Left hindlimb (tissue), 1 donor: ENCODE measurements around the gene GRK3.
"Not testable (repeated sequence)": the region's sequence is repeated elsewhere in the genome, so short reads cannot be mapped to it uniquely, and the experiment has no call there.

Source experiments
- DNase-seq: peaks from one replicate; pipeline ENCODE4 v3.0.0-alpha.2; 2018

Gene GRK3

DNA sequence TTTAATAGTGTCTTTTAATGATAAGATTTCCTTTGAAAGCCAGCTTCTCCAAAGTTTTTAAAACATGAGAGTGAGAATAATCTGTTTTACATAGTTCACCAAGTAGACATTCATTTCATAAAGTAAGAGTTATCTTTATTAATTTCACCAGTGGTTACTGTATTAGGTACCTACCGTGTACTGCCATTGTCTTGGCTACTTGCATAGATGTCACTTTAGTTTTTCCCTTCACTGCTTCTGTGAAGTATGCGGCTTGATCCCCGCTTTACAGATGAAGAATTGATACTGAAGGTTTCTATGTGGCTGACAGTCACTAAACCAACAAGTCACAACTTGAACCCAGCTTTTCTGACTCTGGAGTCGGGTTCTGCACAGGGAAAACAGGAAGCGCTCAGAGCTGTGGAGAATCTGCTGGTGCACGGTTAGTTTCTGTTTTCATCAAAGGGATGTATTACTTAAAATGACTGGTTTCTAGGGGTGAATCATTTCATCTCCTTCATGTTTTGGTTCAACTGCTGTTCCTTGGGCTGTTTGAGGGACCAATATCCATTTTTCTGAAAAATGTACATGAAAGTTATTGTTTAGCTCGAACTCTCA lies 138.2 kb downstream of the GRK3 start:
- no peak for DNase-seq

GRCh38 chr22:25704701-25705100 lies 140.2 kb downstream of the GRK3 start:
- no peak for DNase-seq

DNA sequence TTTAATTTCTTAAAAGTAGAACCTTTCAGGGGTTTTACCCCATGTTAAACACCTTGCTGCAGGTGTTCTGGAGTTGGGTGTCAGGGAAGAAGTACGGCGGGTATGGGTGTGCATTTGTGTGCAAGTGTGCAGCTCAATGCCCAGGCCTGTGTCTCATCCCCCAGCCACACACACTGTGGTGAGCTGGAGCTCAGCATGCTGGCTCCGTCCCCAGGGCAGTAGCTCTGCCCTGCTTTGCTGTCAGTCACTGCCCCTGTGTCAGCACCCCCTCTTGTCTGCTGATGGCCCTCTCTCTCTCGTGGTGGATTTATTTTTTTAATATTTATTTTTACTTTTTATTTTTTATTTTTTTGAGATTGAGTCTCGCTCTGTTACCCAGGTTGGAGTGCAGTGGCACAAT lies 141.7 kb downstream of the GRK3 start:
- no peak for DNase-seq

- not testable (repeated sequence) for DNase-seq
Measured at GRCh38 chr22:25708430-25708829, 144.0 kb downstream of the GRK3 start.

- no peak for DNase-seq
Measured at GRCh38 chr22:25709758-25710157, 145.3 kb downstream of the GRK3 start.

DNA sequence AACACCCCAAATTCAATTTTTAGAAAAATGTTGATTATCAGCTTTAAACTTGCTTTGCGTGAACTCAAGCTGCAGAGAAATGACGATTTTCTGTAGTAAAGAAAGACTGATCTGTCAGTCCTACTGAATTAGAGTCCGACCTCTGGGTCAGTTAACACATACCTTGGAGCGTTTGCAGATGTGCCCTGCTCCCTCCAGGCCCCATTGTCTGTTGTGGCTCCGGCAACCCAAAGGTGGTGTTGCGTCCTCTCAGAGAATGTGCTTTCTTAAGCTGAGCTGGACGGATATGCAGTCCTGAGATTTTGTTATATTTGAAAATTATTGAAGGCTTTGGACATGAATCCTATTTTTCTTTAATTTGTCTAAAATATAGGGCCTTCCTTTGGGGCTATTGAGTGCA lies 146.0 kb downstream of the GRK3 start:
- no peak for DNase-seq

- no peak for DNase-seq
Measured at GRCh38 chr22:25711491-25711890, 147.0 kb downstream of the GRK3 start.

DNA sequence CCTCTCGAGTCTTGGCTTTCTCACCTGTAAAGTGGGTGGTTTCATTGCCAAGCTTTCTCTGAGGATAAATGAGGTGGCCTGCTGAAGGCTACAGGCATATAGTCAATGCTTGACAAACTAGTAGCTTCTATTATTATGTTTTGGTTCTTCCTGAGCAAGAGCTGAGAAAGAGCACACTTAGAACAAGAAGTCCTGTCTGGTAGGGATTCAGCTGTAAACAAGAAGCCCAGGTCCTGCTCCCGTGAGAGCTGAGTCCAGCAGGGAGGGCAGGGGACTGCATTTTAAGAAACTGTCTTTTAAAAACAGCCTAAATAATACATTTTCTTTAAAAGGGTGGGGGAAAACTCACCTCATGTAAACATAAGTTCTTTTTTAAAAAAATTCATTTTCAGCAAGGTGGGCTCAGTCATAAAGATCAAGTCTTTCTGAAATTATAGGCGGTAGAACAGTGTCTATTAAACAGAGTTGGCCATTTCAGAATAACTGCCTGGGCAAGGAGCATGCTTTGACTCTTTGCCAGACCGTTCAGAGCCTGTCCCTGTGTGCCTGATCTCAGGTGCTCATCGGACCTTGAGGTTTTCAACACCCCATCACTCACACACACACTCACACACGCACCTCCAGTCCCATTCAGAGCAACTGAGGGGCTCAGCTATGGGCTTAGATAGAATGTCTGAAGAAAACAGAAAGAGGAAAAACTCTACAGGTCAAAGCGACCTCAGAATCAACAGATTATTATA lies 148.4 kb downstream of the GRK3 start:
- DNase-seq, result no peak

DNA sequence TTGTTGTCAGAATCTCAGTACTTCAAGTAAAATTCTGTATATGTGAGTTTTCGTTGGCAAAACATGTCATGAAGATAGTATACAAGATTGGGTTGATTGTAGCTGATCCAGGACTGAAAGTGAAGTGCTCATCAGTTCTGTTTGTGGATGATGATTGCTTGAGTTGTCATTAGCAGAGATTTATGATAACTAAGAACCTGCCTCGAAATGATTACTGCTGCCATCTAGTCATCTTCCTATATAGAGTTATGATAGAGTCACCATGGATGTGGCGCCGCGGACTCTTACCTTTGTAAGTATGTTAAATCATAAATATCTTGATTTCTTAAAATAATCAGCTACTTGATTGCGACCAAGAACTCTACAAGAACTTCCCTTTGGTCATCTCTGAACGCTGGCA lies 149.6 kb downstream of the GRK3 start:
- no peak for DNase-seq

DNA sequence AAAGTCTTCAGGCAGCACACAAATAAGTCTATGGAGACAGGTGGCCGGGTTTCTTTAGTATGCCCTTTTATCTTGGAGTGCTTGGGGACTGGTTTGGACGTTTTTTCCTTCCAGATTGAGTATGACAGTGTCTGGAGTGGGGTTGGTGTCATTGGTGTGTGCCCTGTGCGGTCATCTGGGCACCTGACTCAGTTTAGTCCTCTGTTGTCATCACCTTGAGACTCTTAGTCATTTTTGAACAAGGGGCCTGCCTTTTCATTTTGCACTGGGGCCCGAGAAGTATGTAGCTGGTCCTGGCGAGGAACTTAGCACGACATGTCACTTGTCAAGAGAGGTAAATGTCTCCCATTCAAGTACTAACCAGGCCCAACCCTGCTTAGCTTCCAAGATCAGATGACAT lies 150.3 kb downstream of the GRK3 start:
- DNase-seq, result no peak

GRCh38 chr22:25716637-25717036 lies 152.2 kb downstream of the GRK3 start:
- no peak for DNase-seq

DNA sequence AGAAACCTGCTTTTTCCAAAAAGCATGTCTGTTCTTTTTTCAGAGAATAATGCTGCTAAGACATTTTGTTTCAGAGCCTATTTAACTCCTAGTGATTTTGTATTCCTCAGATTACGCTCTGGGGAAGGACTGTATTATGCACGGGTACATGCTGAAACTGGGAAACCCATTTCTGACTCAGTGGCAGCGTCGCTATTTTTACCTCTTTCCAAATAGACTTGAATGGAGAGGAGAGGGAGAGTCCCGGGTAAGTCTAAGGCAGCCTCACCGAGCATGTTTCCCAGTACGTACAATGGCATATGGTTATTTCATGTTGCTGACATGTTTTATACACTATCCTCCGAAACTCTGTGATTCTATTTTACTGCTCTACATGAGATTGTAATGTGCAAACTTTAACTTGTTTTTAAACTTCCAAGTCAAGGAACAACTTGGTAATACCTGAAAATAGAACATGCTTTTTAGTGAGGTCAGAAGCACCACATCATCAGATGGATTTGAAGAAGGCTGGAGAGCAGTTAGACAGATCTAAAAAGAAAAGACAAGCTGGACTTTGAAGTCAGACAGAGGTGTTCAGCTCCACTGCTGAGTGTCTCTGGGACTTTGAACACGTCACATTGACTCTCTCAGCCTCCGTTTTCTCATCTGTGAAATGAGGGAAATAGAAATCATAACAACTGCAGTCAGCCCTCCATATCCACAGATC lies 153.8 kb downstream of the GRK3 start:
- no peak for DNase-seq

DNA sequence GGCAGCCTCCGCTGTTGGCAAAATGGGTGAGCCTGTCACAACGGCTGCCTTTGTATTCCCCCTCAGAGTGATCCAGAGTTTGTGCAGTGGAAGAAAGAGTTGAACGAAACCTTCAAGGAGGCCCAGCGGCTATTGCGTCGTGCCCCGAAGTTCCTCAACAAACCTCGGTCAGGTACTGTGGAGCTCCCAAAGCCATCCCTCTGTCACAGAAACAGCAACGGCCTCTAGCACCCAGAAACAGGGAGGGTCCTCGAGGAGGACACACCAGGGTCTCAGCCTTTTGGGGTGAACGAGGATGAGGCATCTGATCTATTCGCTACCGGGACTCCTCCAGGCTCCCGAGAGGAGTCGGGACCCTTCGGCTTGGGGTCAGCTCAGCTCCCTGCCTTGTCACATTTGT lies 157.7 kb downstream of the GRK3 start:
- DNase-seq, result no peak

DNA sequence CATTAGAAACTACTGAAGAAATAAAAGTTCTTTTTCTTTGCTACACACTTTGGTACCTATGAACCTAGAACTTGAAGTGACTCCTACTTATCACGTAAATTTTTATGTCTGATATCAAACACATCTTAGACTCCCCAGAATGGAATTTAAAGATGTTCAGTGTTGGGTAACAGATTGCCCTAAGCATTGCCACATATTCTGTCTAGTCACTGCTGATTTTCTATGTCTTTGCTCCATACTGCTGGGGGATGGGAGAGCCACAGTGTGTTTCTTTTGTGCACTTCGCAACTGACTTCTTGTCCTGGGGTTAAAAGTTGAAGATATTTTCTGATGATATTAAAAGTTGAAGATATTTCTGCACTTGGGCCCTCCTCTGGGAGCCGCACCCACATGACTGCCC lies 158.2 kb downstream of the GRK3 start:
- DNase-seq, result no peak

GRCh38 chr22:25726241-25726640 lies 161.8 kb downstream of the GRK3 start:
- no peak for DNase-seq

GRCh38 chr22:25728071-25728470 lies 163.6 kb downstream of the GRK3 start:
- DNase-seq, result no peak

DNA sequence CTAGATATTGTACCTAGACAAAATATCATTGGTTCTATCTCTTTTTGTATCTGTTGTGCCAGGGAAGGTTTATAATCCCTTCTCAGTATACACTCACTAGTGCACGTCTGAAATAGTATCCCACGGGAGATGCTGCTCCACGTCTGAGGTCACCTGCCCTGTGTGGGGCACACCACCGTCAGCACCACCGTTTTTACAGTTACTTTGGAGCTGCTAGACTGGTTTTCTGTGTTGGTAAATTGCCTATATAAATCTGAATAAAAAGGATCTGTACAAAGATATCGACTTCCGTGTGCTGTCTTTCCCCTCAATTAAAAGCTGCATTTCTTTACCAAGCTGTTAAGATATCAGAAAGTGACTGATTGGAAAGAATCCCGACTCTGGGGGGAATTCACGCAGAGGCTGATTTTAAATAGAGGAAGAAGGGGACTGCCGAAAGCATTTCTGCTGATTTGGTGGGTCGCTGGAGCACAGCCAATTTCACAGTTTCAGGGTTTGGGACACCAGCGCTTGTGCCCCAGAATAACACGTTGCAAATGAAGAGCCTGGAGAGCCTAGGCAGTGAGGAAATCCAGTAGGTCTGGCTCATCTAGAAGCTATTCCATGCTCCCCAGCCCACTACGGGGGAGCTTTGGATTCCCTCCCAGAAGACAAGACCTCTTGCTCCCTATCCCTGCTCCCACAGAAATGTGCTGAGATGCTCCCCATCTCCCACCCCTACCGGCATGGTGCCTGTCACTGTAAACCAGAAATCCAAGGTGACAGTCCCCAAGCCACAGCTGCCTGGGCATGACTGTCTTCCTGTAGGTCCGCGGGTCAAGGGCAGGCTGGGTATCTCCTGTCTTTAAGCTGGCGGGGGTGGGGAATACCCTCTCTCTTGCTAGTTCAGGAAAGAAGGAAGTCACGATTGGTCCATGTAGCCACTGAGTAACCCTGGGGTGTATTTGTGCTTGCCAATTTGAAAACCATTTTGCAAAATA lies 164.8 kb downstream of the GRK3 start:
- no peak for DNase-seq

- no peak for DNase-seq
Measured at GRCh38 chr22:25735650-25736049, 171.2 kb downstream of the GRK3 start.

GRCh38 chr22:25736378-25737011 lies 172.0 kb downstream of the GRK3 start:
- no peak for DNase-seq

DNA sequence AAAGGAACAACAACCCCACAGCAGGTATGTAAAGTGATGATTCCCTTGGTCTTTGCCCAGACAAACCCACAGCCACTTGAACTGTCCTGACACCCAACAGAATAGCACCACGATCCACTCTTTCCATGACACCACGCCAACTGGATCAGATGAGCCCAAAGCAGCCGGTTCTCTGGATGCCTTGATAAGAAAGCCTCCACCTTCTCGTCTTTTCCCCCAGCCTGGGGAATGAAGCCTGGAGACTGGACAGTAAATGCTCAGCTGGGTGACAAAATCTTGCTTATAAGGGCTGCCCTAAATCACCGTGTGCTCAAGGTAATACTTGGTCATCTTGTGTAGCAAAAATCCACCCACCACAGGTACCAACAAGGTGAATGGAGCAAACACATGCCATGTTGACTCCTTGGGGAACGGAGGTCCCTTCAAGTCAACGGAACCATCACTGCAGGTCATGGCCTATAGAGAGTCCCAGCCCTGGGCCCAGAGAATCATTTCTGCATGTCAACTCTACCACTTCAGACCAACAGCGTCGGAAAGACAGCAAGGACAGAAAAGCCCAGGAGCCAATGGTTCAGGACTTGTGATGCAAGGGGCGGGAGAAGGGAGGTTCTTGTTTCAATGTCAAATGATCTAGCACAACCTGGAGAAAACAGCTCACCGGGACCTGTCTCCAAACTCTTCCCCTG lies 175.3 kb downstream of the GRK3 start:
- no peak for DNase-seq

DNA sequence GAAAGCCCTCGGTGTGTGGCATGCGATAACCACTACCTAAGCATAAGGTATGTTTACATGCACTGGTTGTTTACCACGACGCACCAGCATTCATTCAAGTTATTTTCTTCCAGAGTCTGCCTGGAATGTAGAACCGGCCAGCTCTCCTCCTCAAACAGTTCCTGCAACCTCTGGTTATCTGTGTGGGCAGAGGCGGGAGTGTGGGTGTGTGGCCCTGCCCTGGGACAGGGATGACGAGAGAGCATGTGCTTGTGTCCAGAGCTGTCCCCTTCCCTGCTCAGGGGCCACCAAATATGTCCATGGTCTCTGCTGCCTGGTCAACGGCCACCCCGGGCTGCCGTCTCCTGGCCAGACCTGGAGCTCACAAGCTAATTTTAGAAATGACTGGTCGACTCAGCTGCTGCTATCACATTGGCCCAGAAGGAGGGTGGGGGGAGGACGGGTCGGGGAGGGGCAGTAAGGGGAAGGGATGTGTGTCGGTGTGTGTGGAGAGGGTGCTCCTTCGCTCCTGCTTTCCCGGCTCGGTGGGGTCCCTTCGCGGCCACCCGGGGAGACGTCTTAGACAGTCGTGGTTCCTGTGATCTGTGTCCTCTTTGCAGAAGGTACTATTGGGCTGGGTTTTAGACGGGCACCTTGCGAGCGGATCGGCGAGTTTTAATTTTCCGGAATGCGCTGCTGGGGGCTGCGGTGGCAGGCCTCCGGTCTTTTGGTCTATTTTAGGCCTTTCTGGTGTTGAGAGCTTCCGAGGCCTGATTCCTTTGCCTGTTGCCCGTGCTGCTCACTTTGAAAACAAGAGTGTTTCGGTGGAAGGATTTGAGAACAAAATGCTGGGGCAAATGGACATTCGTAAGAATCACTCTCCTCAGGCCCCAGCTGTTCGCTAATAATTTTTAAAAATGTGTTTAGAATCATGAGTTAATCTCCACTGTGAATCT lies 177.5 kb downstream of the GRK3 start, which contains the start of gene MYO18B:
Gene MYO18B (plus strand): TSS at position 497 of the 935 bp plus-strand sequence. CDS start 18,905 bp downstream, outside the sequence.
- DNase-seq, result peak; percentile 52
